Thoracic aorta (tissue), 2 donors: ENCODE measurements around the gene TSPAN31. TPM values are rescaled to one million over a fixed set of nuclear protein-coding genes. Genes with fewer than 3 reads are reported as not detected.

Experiments
- ATAC-seq: fragments of 150-250 bp; one replicate; pipeline ENCODE4 v1.8.0; 2017; ENCODE audit warnings: low read depth; ENCODE audit not compliant: insufficient number of reproducible peaks, low FRiP score
- DNase-seq: peaks from one replicate; pipeline ENCODE4 v3.0.0-alpha.2; 2020; ENCODE audit warnings: low spot score
- H3K27ac ChIP-seq, 2 donors: fragments of 200-600 bp; sonication (generic); 1 replicate in 1 of 2; 2 replicates in 1 of 2; pipeline ENCODE4 v1.5.1; 2016; ENCODE audit warnings: mild to moderate bottlenecking in 2 of 2, moderate library complexity in 2 of 2
- H3K27me3 ChIP-seq: fragments of 200-600 bp; sonication (generic); replicated peaks from 2 replicates; pipeline ENCODE4 v1.6.0; 2016; ENCODE audit warnings: mild to moderate bottlenecking; ENCODE audit not compliant: insufficient read depth
- H3K36me3 ChIP-seq: fragments of 200-600 bp; sonication (generic); one replicate; pipeline ENCODE4 v1.5.1; 2016
- H3K4me1 ChIP-seq, 2 donors: fragments of 200-600 bp; sonication (generic); 1 replicate in 1 of 2; 2 replicates in 1 of 2; pipeline versions ENCODE4 v1.5.1 to v1.6.0; 2016; ENCODE audit warnings: low read depth in 2 of 2, mild to moderate bottlenecking in 1 of 2; ENCODE audit not compliant: control insufficient read depth in 1 of 2
- H3K4me3 ChIP-seq: fragments of 200-600 bp; sonication (generic); 2 replicates; pipeline ENCODE4 v1.5.1; 2016; ENCODE audit warnings: mild to moderate bottlenecking
- H3K9me3 ChIP-seq: fragments of 200-600 bp; sonication (generic); 2 replicates; pipeline ENCODE4 v1.5.1; 2016
- CTCF ChIP-seq: fragments of 200-600 bp; sonication (generic); IDR thresholded peaks from one replicate; pipeline ENCODE4 v1.5.1; 2019; ENCODE audit warnings: antibody characterized with exemption
- total RNA-seq, 2 donors: library from RNA; depleted of rRNA; stranded (reverse); fragments of >200 nt; gene quantifications; one replicate each; pipeline versions ENCODE4 v1.1.0 to v1.2.3, GENCODE V29; 2016

TSPAN31 gene
- total RNA-seq, 2 donors from 2014 or later = 58.8 to 115 TPM

- Histone ChIP-seq H3K27ac (no peak overlapping the region), H3K27me3 (no peaks in the 10 kb centered on the region), H3K4me1 (no peaks in the 10 kb centered on the region), H3K36me3 (peaks cover 73% of the 10 kb centered on the region), H3K4me3 (no peak overlapping the region), H3K9me3 (no peaks in the 10 kb centered on the region)
- no peak for TF ChIP-seq CTCF
- ATAC-seq (no peak), DNase-seq (no peak)
Observed at GRCh38 chr12:57716305-57716704, 28.5 kb upstream of the TSPAN31 start.

- Histone ChIP-seq H3K36me3 (peaks cover 74% of the 10 kb centered on the region), H3K27ac (no peak overlapping the region), H3K4me3 (no peak overlapping the region), H3K4me1 (no peaks in the 10 kb centered on the region), H3K27me3 (no peaks in the 10 kb centered on the region), H3K9me3 (no peaks in the 10 kb centered on the region)
- TF ChIP-seq CTCF = no peak
- DNase-seq (no peak), ATAC-seq (no peak)
Observed at GRCh38 chr12:57717131-57717530, 27.7 kb upstream of the TSPAN31 start.

GRCh38 chr12:57717846-57718640, 26.8 kb upstream of the TSPAN31 start:
- H3K4me3 ChIP-seq = no peak overlapping the region
- peaks cover 69% of the 10 kb centered on the region for H3K36me3 ChIP-seq
- TF ChIP-seq CTCF = no peak
- no peaks in the 10 kb centered on the region for H3K4me1 ChIP-seq
- no peak overlapping the region for H3K27ac ChIP-seq
- H3K27me3 ChIP-seq = no peaks in the 10 kb centered on the region
- H3K9me3 ChIP-seq = no peaks in the 10 kb centered on the region
- DNase-seq = no peak
- no peak for ATAC-seq

GRCh38 chr12:57718641-57719528, 26.0 kb upstream of the TSPAN31 start:
- no peak for TF ChIP-seq CTCF
- ATAC-seq (no peak), DNase-seq (no peak)
- Histone ChIP-seq H3K27me3 (no peaks in the 10 kb centered on the region), H3K4me3 (no peak overlapping the region), H3K9me3 (no peaks in the 10 kb centered on the region), H3K4me1 (no peaks in the 10 kb centered on the region), H3K27ac (no peak overlapping the region), H3K36me3 (peaks cover 66% of the 10 kb centered on the region)
